ENCODE measurements around the gene ODC1.

DNA sequence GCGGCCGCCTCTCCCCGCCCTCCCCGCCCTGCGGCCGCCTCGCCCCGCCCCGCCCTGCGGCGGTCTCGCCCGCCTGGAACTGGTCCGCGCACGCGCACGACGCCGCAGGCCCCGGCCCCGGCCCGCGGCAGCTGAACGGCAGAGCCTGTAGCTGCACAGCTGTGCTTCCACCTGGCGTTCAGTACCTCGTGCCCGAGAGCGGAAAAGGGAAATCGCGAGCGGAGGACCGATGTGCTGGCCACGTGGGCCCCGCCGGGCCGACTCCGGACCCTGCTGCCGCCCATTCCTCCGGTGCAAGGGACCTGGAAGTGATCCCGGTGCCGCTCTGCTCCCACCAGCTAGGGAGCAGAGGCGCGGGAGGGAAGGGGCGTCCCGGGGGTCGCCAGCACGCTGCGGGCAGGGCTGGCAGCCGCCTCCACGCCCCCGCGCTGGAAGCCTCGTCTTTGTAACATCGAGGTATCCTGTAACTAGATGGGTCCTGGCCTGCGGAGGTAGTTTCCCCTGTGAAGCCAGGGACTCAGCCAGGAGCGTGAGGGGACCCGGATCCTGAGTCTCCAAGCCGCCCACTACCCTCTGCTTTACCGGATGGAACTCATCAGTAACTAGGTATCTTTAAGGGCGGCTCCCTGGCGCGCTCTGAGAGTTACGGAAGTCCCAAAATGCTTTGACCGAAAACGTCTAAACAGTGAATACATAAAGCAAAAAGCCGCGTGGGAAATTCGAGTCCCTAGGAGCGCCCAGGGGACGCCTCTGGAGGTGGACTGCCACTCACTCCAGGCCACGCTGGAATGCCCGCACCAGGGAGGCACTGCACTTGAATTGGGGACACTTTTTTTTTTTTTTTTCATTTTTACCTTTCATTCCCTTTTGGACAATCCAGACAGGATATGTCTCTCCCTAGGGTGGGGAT is 704 bp upstream of the ODC1 start:
- TF ChIP-seq, protein P1, sequence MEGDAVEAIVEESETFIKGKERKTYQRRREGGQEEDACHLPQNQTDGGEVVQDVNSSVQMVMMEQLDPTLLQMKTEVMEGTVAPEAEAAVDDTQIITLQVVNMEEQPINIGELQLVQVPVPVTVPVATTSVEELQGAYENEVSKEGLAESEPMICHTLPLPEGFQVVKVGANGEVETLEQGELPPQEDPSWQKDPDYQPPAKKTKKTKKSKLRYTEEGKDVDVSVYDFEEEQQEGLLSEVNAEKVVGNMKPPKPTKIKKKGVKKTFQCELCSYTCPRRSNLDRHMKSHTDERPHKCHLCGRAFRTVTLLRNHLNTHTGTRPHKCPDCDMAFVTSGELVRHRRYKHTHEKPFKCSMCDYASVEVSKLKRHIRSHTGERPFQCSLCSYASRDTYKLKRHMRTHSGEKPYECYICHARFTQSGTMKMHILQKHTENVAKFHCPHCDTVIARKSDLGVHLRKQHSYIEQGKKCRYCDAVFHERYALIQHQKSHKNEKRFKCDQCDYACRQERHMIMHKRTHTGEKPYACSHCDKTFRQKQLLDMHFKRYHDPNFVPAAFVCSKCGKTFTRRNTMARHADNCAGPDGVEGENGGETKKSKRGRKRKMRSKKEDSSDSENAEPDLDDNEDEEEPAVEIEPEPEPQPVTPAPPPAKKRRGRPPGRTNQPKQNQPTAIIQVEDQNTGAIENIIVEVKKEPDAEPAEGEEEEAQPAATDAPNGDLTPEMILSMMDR (IDR thresholded peaks at IDR 0.05; ENCODE audit: insufficient read depth, low read length, poor library complexity, severe bottlenecking): no peak
- TF ChIP-seq EZH2phosphoT487 (conservative IDR thresholded peaks at IDR 0.05; ENCODE audit: low read length): no peak

All from SU-DHL-6 (cell line).